ENCODE results near the gene MICALL2.

MICALL2 gene

GRCh38 chr7:1394371-1394770, 64.9 kb downstream of the MICALL2 start:
- no peak for DNase-seq (ENCODE audit: low spot score)

- no peak for DNase-seq (ENCODE audit: low spot score)
These were observed 65.8 kb downstream of the MICALL2 start for GRCh38 chr7:1393421-1393820.

DNA sequence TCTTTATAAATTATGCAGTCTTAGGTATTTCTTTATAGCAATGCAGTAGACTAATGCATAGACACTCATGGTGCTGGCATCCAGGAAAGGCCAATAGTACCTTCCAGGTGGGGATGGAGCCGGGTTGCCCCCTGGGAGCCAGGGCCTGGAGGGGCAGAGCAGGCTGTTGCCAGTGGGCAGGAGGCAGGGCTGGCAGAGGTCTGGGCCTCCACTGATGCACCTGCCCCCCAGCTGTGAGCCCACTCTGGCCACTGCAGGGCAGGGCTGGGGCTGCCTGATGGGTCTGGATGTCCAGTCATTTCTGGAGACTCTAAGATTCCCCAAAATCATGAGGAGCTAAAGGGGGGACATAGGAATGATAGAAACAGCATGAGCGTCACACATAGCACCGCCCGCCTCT, 66.7 kb downstream of the MICALL2 start:
- no peak for DNase-seq (ENCODE audit: low spot score)

DNA sequence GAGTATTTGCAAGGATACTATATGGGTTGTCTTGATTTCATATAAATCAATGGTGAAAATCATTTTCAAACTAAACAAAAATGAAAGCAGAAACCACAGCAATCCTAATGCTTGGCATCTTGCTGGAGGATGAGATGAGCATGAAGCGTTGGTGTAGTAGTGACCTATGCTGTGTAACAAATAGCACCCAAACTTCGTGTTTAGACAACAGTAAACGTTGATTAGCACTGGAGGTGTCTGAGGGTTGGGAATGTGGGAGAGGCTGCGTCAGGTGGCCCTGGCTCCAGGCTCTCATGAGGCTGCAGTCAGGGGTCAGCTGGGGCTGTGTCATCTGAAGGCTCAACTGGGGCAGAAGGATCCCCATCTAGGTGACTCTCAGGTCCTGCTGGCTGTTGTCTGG, 67.8 kb downstream of the MICALL2 start:
- DNase-seq (ENCODE audit: low spot score) = no peak

DNA sequence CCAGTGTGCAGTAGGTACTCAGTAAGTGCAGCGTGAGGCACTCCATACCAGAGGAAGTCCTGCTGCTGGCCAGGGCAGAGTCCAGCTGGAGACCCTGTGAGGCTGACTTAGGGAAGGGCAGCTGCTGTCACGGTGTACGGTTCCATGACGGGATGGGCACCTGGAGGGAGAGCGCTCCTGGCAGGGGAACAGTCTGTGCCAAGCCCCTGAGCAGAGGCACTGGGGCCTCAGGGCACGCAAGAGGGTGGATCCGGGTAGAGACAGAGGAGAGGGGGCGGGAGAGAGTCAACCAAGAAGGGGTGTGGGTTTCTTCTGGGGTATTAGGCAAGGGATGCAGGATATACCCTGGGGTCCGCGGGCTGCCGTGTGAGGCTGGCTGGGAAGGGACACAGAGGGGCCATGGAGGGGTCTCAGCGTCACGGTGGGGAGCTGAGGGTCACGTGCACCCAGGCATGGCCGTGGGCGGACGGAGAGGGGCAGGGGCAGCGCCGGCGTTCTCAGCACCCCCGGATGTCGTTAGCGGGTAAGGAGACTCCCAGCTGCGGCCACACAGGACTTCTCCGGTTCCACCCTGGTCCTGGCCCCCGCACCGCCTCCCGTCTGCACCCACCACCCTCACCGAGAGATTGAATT, 70.5 kb downstream of the MICALL2 start:
- DNase-seq (ENCODE audit: low spot score) = no peak

- DNase-seq (ENCODE audit: low spot score) = no peak
These were observed 71.1 kb downstream of the MICALL2 start for GRCh38 chr7:1388021-1388702.

DNA sequence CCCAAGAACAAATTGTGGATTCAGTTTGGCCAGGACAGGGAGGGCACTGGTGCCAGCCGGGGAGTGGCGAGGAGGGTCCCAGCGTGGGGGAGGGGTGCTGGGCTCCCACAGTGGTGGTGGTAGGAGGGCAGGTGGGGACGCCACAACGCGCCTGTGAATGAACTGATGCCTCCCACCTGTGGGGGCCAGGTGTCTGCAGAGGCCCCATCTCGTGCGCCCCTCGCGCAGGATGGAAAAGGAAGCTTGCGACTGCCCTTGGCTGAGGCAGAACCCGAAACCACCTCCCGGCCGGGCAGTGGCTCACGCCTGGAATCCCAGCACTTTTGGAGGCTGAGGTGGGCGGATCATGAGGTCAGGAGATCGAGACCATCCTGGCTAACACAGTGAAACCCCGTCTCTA, 72.0 kb downstream of the MICALL2 start:
- no peak for DNase-seq (ENCODE audit: low spot score)

- no peak for DNase-seq (ENCODE audit: low spot score)
These were observed 72.5 kb downstream of the MICALL2 start for GRCh38 chr7:1386623-1387220.

- no peak for DNase-seq (ENCODE audit: low spot score)
These were observed 73.3 kb downstream of the MICALL2 start for GRCh38 chr7:1385809-1386622.

DNA sequence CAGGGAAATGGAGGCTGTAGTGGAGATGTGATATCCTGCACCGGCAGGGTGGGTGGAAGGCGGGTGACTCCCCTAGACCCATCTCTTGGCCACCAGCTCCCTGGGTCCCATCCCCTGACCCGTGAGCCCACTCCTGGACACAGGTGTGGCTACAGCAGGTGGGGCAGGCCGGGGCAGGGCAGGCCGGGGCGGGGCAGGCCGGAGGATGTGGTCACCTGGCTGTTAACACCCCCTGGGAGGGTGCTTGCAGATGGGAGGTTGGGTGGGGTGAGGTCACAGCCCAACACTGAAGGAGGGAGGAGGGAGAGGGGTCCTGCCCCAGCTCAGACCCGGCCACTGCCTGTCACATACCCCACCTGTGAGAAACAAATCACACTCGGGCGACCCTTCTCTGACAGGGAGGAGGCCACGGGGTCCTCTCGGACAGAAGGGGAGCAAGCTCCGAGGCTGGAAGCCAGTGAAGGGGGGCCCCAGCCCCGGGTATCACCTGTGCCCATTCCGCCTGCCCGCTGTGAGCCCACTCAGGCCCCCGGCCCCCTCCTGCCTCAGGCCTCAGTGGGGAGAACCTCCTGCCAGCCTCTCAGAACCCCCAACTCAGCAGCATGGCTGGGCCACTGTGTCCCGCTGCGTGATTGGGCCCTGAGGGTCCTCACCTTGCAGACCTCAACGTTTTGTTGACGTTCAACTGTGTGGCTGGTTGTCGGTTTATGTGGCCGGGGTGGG, 74.0 kb downstream of the MICALL2 start:
- no peak for DNase-seq (ENCODE audit: low spot score)
